ENCODE data around the gene NEDD4. TPM values are rescaled to one million over a fixed set of nuclear protein-coding genes. Genes with fewer than 3 reads are reported as not detected.

NEDD4 gene
- total and polyA plus RNA-seq, 2 of the 4 experiments (the other 2 are of a cell fraction): 27.4 to 80.7 TPM

DNA sequence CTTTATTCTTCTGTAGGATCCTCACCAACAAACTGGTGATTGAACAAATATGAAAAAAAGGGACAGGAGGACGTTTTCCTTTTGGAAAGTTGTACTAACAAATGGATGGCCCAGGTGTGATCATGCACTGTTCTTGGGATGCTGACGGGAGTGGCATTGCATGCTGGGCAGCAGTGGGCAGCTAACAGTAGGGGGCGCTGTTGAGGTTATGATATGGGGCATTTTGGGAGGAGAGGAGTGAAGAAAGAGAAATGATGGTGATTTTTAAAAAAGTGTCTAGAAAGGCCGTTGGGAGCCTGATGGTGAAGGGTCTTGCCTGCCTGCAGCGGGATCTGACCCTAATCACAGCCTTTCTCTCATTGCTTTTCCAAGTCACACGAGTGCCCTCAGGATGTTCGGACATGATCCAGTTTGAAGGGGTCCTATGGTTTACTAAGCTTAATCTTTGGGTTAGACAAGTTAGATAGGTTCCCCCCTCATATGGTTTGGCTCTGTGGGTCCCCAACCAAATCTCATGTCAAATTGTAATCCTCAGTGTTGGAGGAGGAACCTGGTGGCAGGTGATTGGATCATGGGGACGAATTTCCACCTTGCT is 204.2 kb downstream of the NEDD4 start:
- intact Hi-C loops (cut with micrococcal nuclease): no loop called here
- ATAC-seq (ENCODE audit: low read depth): no peak
- H4K5ac ChIP-seq (ENCODE audit: low read depth, low read length): no peak overlapping the region
- H2BK120ac ChIP-seq (ENCODE audit: low read depth, low read length): no peak overlapping the region
- H2BK15ac ChIP-seq (ENCODE audit: low read depth, low read length): no peak overlapping the region
- H3K4me3 ChIP-seq (ENCODE audit: insufficient read depth, low read depth, low read length): no peak overlapping the region
- no peaks in the 10 kb centered on the region for H3K79me1 ChIP-seq (ENCODE audit: low read depth in 1 of 2, low read length in 2 of 2)
- 80 to 100% methylated on average over 1 to 2 of the region's 8 CpGs for WGBS, 2 experiments (ENCODE audit: extremely low coverage in 2 of 2, insufficient read length in 1 of 2)
- H3K23ac ChIP-seq (ENCODE audit: low read depth, low read length): no peak overlapping the region
- H3K9me3 ChIP-seq (ENCODE audit: control insufficient read depth, insufficient read depth, low read length): no peaks in the 10 kb centered on the region
- no peak overlapping the region for H4K8ac ChIP-seq (ENCODE audit: low read depth in 2 of 2, low read length in 2 of 2)
- no peak overlapping the region for H3K4me2 ChIP-seq (ENCODE audit: low read depth, low read length)
- no peak overlapping the region for H3K14ac ChIP-seq (replicated peaks; ENCODE audit: low read depth, low read length)
- dilution Hi-C loops (cut with HindIII; ENCODE audit: low sequenced_read_pairs, unreplicated experiment): no loop called here
- no peak overlapping the region for H2BK5ac ChIP-seq (ENCODE audit: low read depth, low read length, poor library complexity, severe bottlenecking)
- no peak overlapping the region for H4K91ac ChIP-seq (ENCODE audit: insufficient read depth, low read depth, low read length)
- H3K4me1 ChIP-seq (ENCODE audit: control insufficient read depth, insufficient read depth, low read length): peaks cover 8% of the 10 kb centered on the region
- H2BK20ac ChIP-seq (ENCODE audit: low read depth, low read length): no peak overlapping the region
- CTCF ChIA-PET: interaction anchor here (0.6 kb wide), 1 partner anchor 14 kb away, joined by 3 read pairs; no protein-coding TSS in a partner anchor
- H3K27me3 ChIP-seq (ENCODE audit: control insufficient read depth, insufficient read depth, low read length): peaks cover 2% of the 10 kb centered on the region
- H2AK9ac ChIP-seq (replicated peaks; ENCODE audit: low read depth, low read length, poor library complexity): no peak overlapping the region
- H3K18ac ChIP-seq (ENCODE audit: low read depth, low read length): no peak overlapping the region
- no peak overlapping the region for H3K4ac ChIP-seq (ENCODE audit: low read depth, low read length)
- H3K9ac ChIP-seq (ENCODE audit: low read depth, low read length): no peak overlapping the region
- H3K9me1 ChIP-seq (ENCODE audit: insufficient read depth, low read length): 0 out of 2 replicates have a peak, but pooled peaks cover 8% of the 10 kb centered on the region
- no peak overlapping the region for H2AFZ ChIP-seq (replicated peaks; ENCODE audit: low read length, poor library complexity)
- TF ChIP-seq MAFK (IDR thresholded peaks at IDR 0.05; ENCODE audit: low read depth, low read length): no peak
- TF ChIP-seq, protein P1, sequence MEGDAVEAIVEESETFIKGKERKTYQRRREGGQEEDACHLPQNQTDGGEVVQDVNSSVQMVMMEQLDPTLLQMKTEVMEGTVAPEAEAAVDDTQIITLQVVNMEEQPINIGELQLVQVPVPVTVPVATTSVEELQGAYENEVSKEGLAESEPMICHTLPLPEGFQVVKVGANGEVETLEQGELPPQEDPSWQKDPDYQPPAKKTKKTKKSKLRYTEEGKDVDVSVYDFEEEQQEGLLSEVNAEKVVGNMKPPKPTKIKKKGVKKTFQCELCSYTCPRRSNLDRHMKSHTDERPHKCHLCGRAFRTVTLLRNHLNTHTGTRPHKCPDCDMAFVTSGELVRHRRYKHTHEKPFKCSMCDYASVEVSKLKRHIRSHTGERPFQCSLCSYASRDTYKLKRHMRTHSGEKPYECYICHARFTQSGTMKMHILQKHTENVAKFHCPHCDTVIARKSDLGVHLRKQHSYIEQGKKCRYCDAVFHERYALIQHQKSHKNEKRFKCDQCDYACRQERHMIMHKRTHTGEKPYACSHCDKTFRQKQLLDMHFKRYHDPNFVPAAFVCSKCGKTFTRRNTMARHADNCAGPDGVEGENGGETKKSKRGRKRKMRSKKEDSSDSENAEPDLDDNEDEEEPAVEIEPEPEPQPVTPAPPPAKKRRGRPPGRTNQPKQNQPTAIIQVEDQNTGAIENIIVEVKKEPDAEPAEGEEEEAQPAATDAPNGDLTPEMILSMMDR (conservative IDR thresholded peaks at IDR 0.05; ENCODE audit: low read depth, low read length): peak; percentile 35; the same call in 1 of the 2 replicates
- H3K56ac ChIP-seq (ENCODE audit: extremely low read depth, insufficient read depth, low read length): no peak overlapping the region
- no peak overlapping the region for H3K27ac ChIP-seq (ENCODE audit: insufficient read depth, low read length)
- H3K36me3 ChIP-seq (ENCODE audit: control insufficient read depth, insufficient read depth, low read length): no peaks in the 10 kb centered on the region
- POLR2A ChIA-PET (ENCODE audit: unreplicated experiment): no interaction called here
- no peak for DNase-seq
- in situ Hi-C loops (cut with MboI; ENCODE audit: low sequenced_read_pairs): loop anchor here (25.0 kb wide), 1 partner anchor 127 kb away; no protein-coding TSS in a partner anchor
- H4K20me1 ChIP-seq (ENCODE audit: insufficient read depth, low read length): no peaks in the 10 kb centered on the region
- no TSS peak for BruUV-seq (replicated peaks)
- no peak overlapping the region for H2AK5ac ChIP-seq (ENCODE audit: low read depth, low read length)

Measured in IMR-90 (cell line).